Natural killer cell (primary cell): Measurements from ENCODE around the gene FOXP1. TPM values are rescaled to one million over a fixed set of nuclear protein-coding genes. Genes with fewer than 3 reads are reported as not detected.
A peak's percentile ranks its signal among the peaks of the same experiment; 100 is the strongest.

Experiments
- ATAC-seq, 3 donors: fragments of 150-1000 bp in 2 of 3; fragments of 200-7000 bp in 1 of 3; cut with Tn5 transposase; 1 replicate in 1 of 3; 2 replicates in 2 of 3; pipeline ENCODE4 v1.10.0; 2021; ENCODE audit warnings: mild to moderate bottlenecking in 2 of 3, moderate library complexity in 2 of 3
- DNase-seq, 2 donors: peaks; one replicate each; pipeline versions ENCODE4 v3.0.0 to v3.0.0-alpha.2; 2013 to 2021; ENCODE audit warnings: mixed read lengths in 1 of 2
- H3K27ac ChIP-seq: one replicate; pipeline ENCODE4 v1.5.1; 2013; ENCODE audit warnings: mild to moderate bottlenecking, low read length
- H3K27me3 ChIP-seq: one replicate; pipeline ENCODE4 v1.6.1; 2013; ENCODE audit warnings: low read length; ENCODE audit not compliant: control insufficient read depth, insufficient read depth
- H3K36me3 ChIP-seq: one replicate; pipeline ENCODE4 v1.6.1; 2013; ENCODE audit warnings: low read length; ENCODE audit not compliant: control insufficient read depth, insufficient read depth
- H3K4me1 ChIP-seq: one replicate; pipeline ENCODE4 v1.6.1; 2013; ENCODE audit warnings: low read length; ENCODE audit not compliant: control insufficient read depth, insufficient read depth
- H3K4me3 ChIP-seq: one replicate; pipeline ENCODE4 v1.5.1; 2013; ENCODE audit warnings: low read length
- H3K9me3 ChIP-seq: one replicate; pipeline ENCODE4 v1.6.1; 2013; ENCODE audit warnings: low read length; ENCODE audit not compliant: control insufficient read depth, insufficient read depth
- H3K27ac Mint-ChIP-seq, 2 donors: one replicate each; pipeline ENCODE4 v1.8.0; 2022; ENCODE audit warnings: mild to moderate bottlenecking in 2 of 2, mixed read lengths in 2 of 2, moderate library complexity in 1 of 2
- H3K27me3 Mint-ChIP-seq, 2 donors: one replicate each; pipeline ENCODE4 v1.8.0; 2022; ENCODE audit warnings: low read depth in 2 of 2, mixed read lengths in 2 of 2
- H3K36me3 Mint-ChIP-seq: one replicate; pipeline ENCODE4 v1.8.0; 2022; ENCODE audit warnings: mixed read lengths
- H3K4me1 Mint-ChIP-seq, 2 donors: one replicate each; pipeline ENCODE4 v1.8.0; 2022; ENCODE audit warnings: mixed read lengths in 2 of 2
- H3K4me3 Mint-ChIP-seq: one replicate; pipeline ENCODE4 v1.8.0; 2022; ENCODE audit warnings: mild to moderate bottlenecking, moderate library complexity, mixed read lengths
- H3K9me3 Mint-ChIP-seq, 2 donors: one replicate each; pipeline ENCODE4 v1.8.0; 2022; ENCODE audit warnings: mixed read lengths in 2 of 2
- CTCF ChIP-seq: fragments of 200-600 bp; IDR thresholded peaks from one replicate; pipeline ENCODE4 v1.8.0; 2022; ENCODE audit warnings: antibody characterized with exemption
- WGBS: methylation state at CpG from one replicate; pipeline ENCODE4 v1.1.7; 2013; ENCODE audit warnings: missing lambda C conversion rate; ENCODE audit not compliant: insufficient coverage; 5-methylcytosine and 5-hydroxymethylcytosine counted together
- intact Hi-C: fragments of 100-400 bp; cut with micrococcal nuclease; formaldehyde crosslinking; loops from one replicate; pipeline ENCODE4 v1.14.2; 2022
- total RNA-seq, 4 donors: library from RNA; stranded (reverse); fragments of 120-200 nt in 1 of 4; gene quantifications; one replicate each; pipeline versions ENCODE4 v1.2.3 to v1.2.4, GENCODE V29; 2013 to 2022

Gene FOXP1
- total RNA-seq, 3 donors from 2014 or later (not counting 1 experiment from before 2014, with no cell fraction given), result 166 to 185 (median 166) TPM

DNA sequence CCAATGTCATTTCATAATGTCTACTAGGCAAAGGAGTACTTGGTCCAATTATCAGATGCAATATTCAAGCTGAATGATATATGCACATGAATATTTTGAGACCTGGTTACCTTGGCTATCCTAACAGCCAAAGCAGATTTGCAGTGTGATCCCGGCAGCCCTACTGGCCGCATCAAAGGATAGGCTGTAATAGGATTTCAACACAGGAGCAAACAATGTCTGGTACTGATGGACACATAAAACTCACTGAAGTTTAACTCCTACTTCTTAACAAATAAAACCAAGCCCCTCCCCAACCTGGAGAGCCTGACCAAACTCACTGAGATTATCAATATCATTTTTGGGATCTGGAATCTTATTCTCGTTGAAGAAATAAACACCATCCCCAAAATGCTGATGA, 130.2 kb downstream of the FOXP1 start:
- Histone ChIP-seq H3K27me3 (no peaks in the 10 kb centered on the region), H3K4me3 (no peak overlapping the region), H3K36me3 (no peaks in the 10 kb centered on the region), H3K4me1 (peaks cover 45% of the 10 kb centered on the region), H3K9me3 (no peaks in the 10 kb centered on the region), H3K27ac (peak overlapping the region; percentile 76)
- no peak for TF ChIP-seq CTCF
- no peaks in the 10 kb centered on the region for H3K27me3 Mint-ChIP-seq
- peak overlapping the region; percentile 85 to 92 for H3K27ac Mint-ChIP-seq
- H3K4me3 Mint-ChIP-seq, result no peak overlapping the region
- peaks cover 74 to 77% of the 10 kb centered on the region in 2 donors for H3K4me1 Mint-ChIP-seq
- H3K36me3 Mint-ChIP-seq, result no peaks in the 10 kb centered on the region
- intact Hi-C loops, result no loop called here
- WGBS, result 98% methylated on average over 3 of the region's 3 CpGs
- DNase-seq (no peak), ATAC-seq (no peak)
- no peaks in the 10 kb centered on the region for H3K9me3 Mint-ChIP-seq

DNA sequence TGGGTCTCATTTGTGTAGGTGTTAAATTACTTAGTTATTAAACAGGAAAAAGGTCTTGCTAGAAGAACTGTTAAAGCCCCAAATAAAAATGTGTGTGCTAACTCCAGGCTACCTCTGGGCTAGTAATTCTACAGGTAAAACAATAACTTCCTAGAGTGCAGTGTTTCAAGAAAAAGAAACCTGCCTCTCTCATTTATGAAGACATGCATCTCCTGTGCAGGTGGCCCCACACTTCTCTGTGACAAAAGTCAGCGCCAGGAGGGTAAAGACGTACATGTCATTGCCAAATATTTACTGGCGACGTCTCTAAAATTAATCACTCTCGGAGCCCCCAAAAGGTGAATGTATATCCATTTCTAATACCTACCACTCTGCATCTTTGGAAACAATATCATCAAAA, 131.7 kb downstream of the FOXP1 start:
- H3K27me3 Mint-ChIP-seq, result no peaks in the 10 kb centered on the region
- DNase-seq (peak in 1 of 2 donors; percentile 37), ATAC-seq (no peak)
- WGBS, result 82% methylated on average over 5 of the region's 5 CpGs
- intact Hi-C loops, result no loop called here
- no peak for TF ChIP-seq CTCF
- no peaks in the 10 kb centered on the region for H3K36me3 Mint-ChIP-seq
- H3K27ac Mint-ChIP-seq, result peak overlapping the region; percentile 80 to 85
- Histone ChIP-seq H3K9me3 (no peaks in the 10 kb centered on the region), H3K4me3 (no peak overlapping the region), H3K27me3 (no peaks in the 10 kb centered on the region), H3K36me3 (no peaks in the 10 kb centered on the region), H3K27ac (peak overlapping the region; percentile 8), H3K4me1 (peaks cover 53% of the 10 kb centered on the region)
- H3K9me3 Mint-ChIP-seq, result no peaks in the 10 kb centered on the region
- peaks cover 66% of the 10 kb centered on the region in 2 donors for H3K4me1 Mint-ChIP-seq
- peak overlapping the region; percentile 73 for H3K4me3 Mint-ChIP-seq

DNA sequence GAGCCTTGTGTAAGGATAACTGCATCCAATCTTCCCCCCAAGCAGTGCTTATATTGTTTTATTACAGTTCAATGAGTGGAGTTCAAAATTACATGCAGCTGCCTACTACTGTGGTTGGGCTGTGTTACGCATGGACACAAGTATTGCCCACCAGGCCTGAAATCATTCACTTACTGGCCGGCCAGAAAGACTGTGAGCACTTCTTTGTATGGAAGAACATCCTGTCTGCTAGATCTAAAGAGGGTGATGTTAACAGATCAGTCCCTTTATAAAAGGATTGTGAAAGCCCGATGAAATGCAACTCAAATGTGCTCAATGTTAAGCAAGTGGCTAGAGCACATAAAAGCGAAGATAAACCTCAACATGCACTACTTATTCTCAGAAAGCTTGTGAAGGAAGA, 132.5 kb downstream of the FOXP1 start:
- no peak for TF ChIP-seq CTCF
- Mint-ChIP-seq H3K27ac (peak overlapping the region; percentile 80 to 85), H3K4me1 (peaks cover 66% of the 10 kb centered on the region in 2 donors), H3K36me3 (no peaks in the 10 kb centered on the region), H3K9me3 (no peaks in the 10 kb centered on the region), H3K27me3 (no peaks in the 10 kb centered on the region), H3K4me3 (peak overlapping the region; percentile 73)
- H3K9me3 ChIP-seq, result no peaks in the 10 kb centered on the region
- DNase-seq (peak in 1 of 2 donors; percentile 52), ATAC-seq (no peak)
- intact Hi-C loops, result no loop called here
- H3K4me1 ChIP-seq, result peaks cover 56% of the 10 kb centered on the region
- H3K36me3 ChIP-seq, result no peaks in the 10 kb centered on the region
- 56% methylated on average over 2 of the region's 4 CpGs for WGBS
- no peaks in the 10 kb centered on the region for H3K27me3 ChIP-seq
- peak overlapping the region; percentile 28 for H3K27ac ChIP-seq
- H3K4me3 ChIP-seq, result no peak overlapping the region

GRCh38 chr3:71450162-71450561, 133.4 kb downstream of the FOXP1 start:
- no peaks in the 10 kb centered on the region for H3K9me3 ChIP-seq
- H3K27me3 ChIP-seq, result no peaks in the 10 kb centered on the region
- no peak for TF ChIP-seq CTCF
- Mint-ChIP-seq H3K27ac (peak overlapping the region in 1 of 2 donors; percentile 85), H3K4me1 (peaks cover 64 to 65% of the 10 kb centered on the region in 2 donors), H3K9me3 (no peaks in the 10 kb centered on the region), H3K36me3 (no peaks in the 10 kb centered on the region), H3K4me3 (no peak overlapping the region), H3K27me3 (no peaks in the 10 kb centered on the region)
- no peak for ATAC-seq
- no peak overlapping the region for H3K4me3 ChIP-seq
- 96% methylated on average over 6 of the region's 6 CpGs for WGBS
- H3K4me1 ChIP-seq, result peaks cover 58% of the 10 kb centered on the region
- intact Hi-C loops, result no loop called here
- no peaks in the 10 kb centered on the region for H3K36me3 ChIP-seq
- H3K27ac ChIP-seq, result no peak overlapping the region
- no peak for DNase-seq
